GM21381 (cell line): ENCODE data around the gene ADH1C.

Source experiments
- ATAC-seq: cut with Tn5 transposase; IDR thresholded peaks from one replicate; pipeline ENCODE4 v1.9.1; 2021; ENCODE audit warnings: mild to moderate bottlenecking, moderate library complexity; ENCODE audit not compliant: unreplicated experiment

ADH1C gene

GRCh38 chr4:99305638-99306400 lies 46.7 kb downstream of the ADH1C start:
- ATAC-seq: no peak

GRCh38 chr4:99301376-99302164 lies 51.0 kb downstream of the ADH1C start:
- no peak for ATAC-seq

- ATAC-seq: no peak
Measured at GRCh38 chr4:99300934-99301333, 51.6 kb downstream of the ADH1C start.

- no peak for ATAC-seq
Measured at GRCh38 chr4:99293357-99293756, 59.2 kb downstream of the ADH1C start.

GRCh38 chr4:99290848-99291786 lies 61.4 kb downstream of the ADH1C start, which contains the start of gene ADH1A:
ADH1A (minus strand) TSS chr4:99290985; CDS start chr4:99290914, 71 bp downstream.
- ATAC-seq: no peak
